Measurements from ENCODE around the gene SMG6. TPM values are rescaled to one million over a fixed set of nuclear protein-coding genes. Genes with fewer than 3 reads are reported as not detected.
A peak's percentile ranks its signal among the peaks of the same experiment; 100 is the strongest.

SMG6 gene
- total RNA-seq, 4 donors from 2014 or later: 13.3 to 74.9 (median 41.6) TPM

GRCh38 chr17:2044263-2044894 lies 259.2 kb downstream of the SMG6 start:
- H3K4me1 ChIP-seq: peaks cover 4 to 16% of the 10 kb centered on the region in 2 donors
- no peaks in the 10 kb centered on the region for H3K27me3 ChIP-seq
- TF ChIP-seq, protein P1, sequence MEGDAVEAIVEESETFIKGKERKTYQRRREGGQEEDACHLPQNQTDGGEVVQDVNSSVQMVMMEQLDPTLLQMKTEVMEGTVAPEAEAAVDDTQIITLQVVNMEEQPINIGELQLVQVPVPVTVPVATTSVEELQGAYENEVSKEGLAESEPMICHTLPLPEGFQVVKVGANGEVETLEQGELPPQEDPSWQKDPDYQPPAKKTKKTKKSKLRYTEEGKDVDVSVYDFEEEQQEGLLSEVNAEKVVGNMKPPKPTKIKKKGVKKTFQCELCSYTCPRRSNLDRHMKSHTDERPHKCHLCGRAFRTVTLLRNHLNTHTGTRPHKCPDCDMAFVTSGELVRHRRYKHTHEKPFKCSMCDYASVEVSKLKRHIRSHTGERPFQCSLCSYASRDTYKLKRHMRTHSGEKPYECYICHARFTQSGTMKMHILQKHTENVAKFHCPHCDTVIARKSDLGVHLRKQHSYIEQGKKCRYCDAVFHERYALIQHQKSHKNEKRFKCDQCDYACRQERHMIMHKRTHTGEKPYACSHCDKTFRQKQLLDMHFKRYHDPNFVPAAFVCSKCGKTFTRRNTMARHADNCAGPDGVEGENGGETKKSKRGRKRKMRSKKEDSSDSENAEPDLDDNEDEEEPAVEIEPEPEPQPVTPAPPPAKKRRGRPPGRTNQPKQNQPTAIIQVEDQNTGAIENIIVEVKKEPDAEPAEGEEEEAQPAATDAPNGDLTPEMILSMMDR (IDR thresholded peaks at IDR 0.05): no peak
- TF ChIP-seq POLR2A (IDR thresholded peaks at IDR 0.05): no peak
- intact Hi-C loops (cut with DNase I; ENCODE audit: low total_unique reads): no loop called here
- H3K36me3 ChIP-seq: no peaks in the 10 kb centered on the region
- DNase-seq: no peak
- H3K9me3 ChIP-seq: no peaks in the 10 kb centered on the region
- H3K4me3 ChIP-seq: no peak overlapping the region
- no peak overlapping the region for H3K27ac ChIP-seq

DNA sequence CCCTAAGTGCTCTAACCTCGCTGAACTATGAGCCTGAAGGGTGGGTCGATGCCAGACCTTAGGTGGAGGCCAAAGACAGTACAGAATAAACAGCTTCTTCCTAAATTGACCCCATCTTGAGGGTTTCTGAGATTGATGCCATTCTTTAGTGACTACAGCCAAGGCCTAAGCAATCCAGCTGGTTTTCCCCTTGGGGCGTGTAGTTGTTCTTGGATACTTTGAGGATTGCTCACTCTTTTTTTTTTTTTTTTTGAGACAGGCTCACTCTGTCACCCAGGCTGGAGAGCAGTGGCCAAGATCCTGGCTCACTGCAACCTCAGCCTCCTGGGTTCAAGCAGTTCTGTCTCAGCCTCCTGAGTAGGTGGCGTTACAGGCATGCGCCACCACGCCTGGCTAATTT lies 259.8 kb downstream of the SMG6 start:
- intact Hi-C loops (cut with DNase I; ENCODE audit: low total_unique reads): no loop called here
- DNase-seq: no peak
- TF ChIP-seq, protein P1 (IDR thresholded peaks at IDR 0.05): no peak
- no peak for TF ChIP-seq POLR2A (IDR thresholded peaks at IDR 0.05)

DNA sequence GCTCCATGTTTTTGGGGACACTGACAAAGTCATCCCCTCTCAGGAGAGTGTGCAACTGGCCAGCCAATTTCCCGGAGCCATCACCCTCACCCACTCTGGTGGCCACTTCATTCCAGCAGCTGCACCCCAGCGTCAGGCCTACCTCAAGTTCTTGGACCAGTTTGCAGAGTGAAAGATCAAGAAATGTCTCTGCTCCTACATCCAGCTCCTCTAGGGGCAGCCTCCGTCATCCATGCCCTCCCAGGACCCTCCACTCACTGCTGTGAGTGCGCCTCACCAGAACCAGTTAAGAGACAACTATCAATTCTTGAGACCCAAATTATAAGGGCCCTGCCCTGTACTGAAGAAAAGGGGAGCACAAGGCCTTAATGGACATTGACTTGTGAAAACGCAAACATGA lies 260.7 kb downstream of the SMG6 start:
- intact Hi-C loops (cut with DNase I; ENCODE audit: low total_unique reads): no loop called here
- H3K4me3 ChIP-seq: no peak overlapping the region
- no peak for DNase-seq
- peaks cover 0 to 9% of the 10 kb centered on the region in 2 donors for H3K4me1 ChIP-seq
- TF ChIP-seq POLR2A (IDR thresholded peaks at IDR 0.05): no peak
- TF ChIP-seq, protein P1 (IDR thresholded peaks at IDR 0.05): no peak
- peak overlapping the region; percentile 85 to 86 for H3K27ac ChIP-seq
- no peaks in the 10 kb centered on the region for H3K36me3 ChIP-seq
- H3K27me3 ChIP-seq: no peaks in the 10 kb centered on the region
- H3K9me3 ChIP-seq: no peaks in the 10 kb centered on the region

More for the DNA sequence above, 259.8 kb downstream of the SMG6 start:
- H3K4me1 ChIP-seq: peaks cover under 1 to 10% of the 10 kb centered on the region in 2 donors
- H3K27ac ChIP-seq: no peak overlapping the region
- H3K27me3 ChIP-seq: no peaks in the 10 kb centered on the region
- no peaks in the 10 kb centered on the region for H3K9me3 ChIP-seq
- no peaks in the 10 kb centered on the region for H3K36me3 ChIP-seq
- H3K4me3 ChIP-seq: no peak overlapping the region

- peak in 1 of 2 donors; percentile 24 for DNase-seq
- peak overlapping the region; percentile 85 to 86 for H3K27ac ChIP-seq
- peak overlapping the region; percentile 47 to 60 for H3K4me3 ChIP-seq
- no peak for TF ChIP-seq POLR2A (IDR thresholded peaks at IDR 0.05)
- TF ChIP-seq, protein P1 (IDR thresholded peaks at IDR 0.05): peak in 1 of 4 experiments; percentile 15
- intact Hi-C loops (cut with DNase I; ENCODE audit: low total_unique reads): no loop called here
- H3K9me3 ChIP-seq: no peaks in the 10 kb centered on the region
- peaks cover 0 to 9% of the 10 kb centered on the region in 2 donors for H3K4me1 ChIP-seq
- no peaks in the 10 kb centered on the region for H3K36me3 ChIP-seq
- no peaks in the 10 kb centered on the region for H3K27me3 ChIP-seq
Measured at GRCh38 chr17:2042390-2042847, 261.2 kb downstream of the SMG6 start.

DNA sequence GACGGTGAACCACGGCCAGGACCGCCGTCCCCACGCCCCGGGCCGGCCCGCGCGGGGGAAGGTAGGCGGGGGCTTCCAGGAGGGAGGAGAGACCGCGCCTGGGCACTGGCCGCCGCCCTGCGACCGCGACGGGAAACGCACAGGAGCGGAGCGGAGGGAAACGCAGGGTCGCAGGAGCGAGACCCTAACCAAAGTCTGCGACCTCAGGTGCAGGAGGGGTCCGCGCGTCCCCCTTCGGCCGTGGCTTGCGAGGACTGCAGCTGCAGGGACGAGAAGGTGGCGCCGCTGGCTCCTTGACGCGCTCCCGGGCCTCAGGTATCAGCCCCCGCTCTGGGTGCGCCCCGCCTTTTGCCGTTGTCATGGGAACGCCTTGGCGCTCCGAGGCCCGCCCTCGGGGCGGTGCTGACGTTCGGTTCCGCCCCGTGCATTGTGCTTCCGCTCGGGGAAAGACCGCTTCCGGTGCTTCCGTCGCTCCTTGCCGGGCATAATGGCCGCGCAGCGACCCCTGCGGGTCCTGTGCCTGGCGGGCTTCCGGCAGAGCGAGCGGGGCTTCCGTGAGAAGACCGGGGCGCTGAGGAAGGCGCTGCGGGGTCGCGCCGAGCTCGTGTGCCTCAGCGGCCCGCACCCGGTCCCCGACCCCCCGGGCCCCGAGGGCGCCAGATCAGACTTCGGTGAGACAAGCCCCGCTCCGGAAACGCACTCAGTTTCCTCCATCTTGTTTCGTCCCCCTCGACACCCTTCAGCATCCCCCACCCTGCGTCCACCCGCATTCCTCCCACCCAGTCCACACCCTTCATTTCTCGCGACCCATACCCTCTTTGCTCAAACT lies 261.8 kb downstream of the SMG6 start, which contains the start of gene OVCA2:
TSS of gene OVCA2 (plus strand) at position 462 of the 829 bp plus-strand sequence. CDS start at position 488, 26 bp downstream.
- Histone ChIP-seq H3K36me3 (no peaks in the 10 kb centered on the region), H3K9me3 (no peaks in the 10 kb centered on the region), H3K27me3 (no peaks in the 10 kb centered on the region), H3K4me1 (peaks cover 0 to 9% of the 10 kb centered on the region in 2 donors), H3K4me3 (peak within 1 kb of the TSS; percentile 47 to 60), H3K27ac (peak within 1 kb of the TSS; percentile 85 to 86)
- peak; percentile 62 to 75 for TF ChIP-seq POLR2A (IDR thresholded peaks at IDR 0.05)
- TF ChIP-seq, protein P1 (IDR thresholded peaks at IDR 0.05): peak; percentile 55 to 80 (median 68)
- intact Hi-C loops (cut with DNase I; ENCODE audit: low total_unique reads): no loop called here
- peak; percentile 94 to 97 for DNase-seq

All from uterus (tissue), 4 donors.